K562 (cell line): ENCODE measurements around the gene ZFTA.

Source experiments
- HDGF ChIP-seq: fragments of 450-650 bp; IDR thresholded peaks from 2 replicates; pipeline ENCODE4 v1.6.1; 2016
- HIVEP1 ChIP-seq: fragments of 250-450 bp; sonication (Bioruptor Pico); IDR thresholded peaks from 2 replicates; pipeline ENCODE4 v1.4.0; 2020; ENCODE audit warnings: mild to moderate bottlenecking
- JUN ChIP-seq, 2 experiments: sonication (generic) in 1 of 2; formaldehyde crosslinking in 1 of 2; IDR thresholded peaks; 2 replicates each; pipeline versions ENCODE4 v1.6.1 to v1.8.0; 2012 to 2022; ENCODE audit warnings: borderline replicate concordance in 2 of 2, mild to moderate bottlenecking in 2 of 2, improper control_type of control experiment in 1 of 2, low read depth in 1 of 2, low read length in 1 of 2, missing genetic modification reagents in 1 of 2
- SMC3 ChIP-seq: conservative IDR thresholded peaks from 2 replicates; pipeline ENCODE4 v1.6.1; 2011; ENCODE audit warnings: low read depth, low read length, improper control_type of control experiment; ENCODE audit not compliant: insufficient read depth
- ZNF224 ChIP-seq: sonication (generic); formaldehyde crosslinking; IDR thresholded peaks from 2 replicates; pipeline ENCODE4 v1.8.0; 2022; ENCODE audit warnings: mild to moderate bottlenecking, missing genetic modification reagents
- ZNF830 ChIP-seq: fragments of 250-450 bp; sonication (Bioruptor Pico); IDR thresholded peaks from 2 replicates; pipeline ENCODE4 v1.5.0; 2021; ENCODE audit warnings: mild to moderate bottlenecking
- TF ChIP-seq, protein P1 (sequence below), 3 experiments: IDR thresholded peaks in 2 of 3; conservative IDR thresholded peaks in 1 of 3; 2 replicates each; pipeline ENCODE4 v1.5.1; 2011 to 2012; ENCODE audit warnings: low read length in 3 of 3, mild to moderate bottlenecking in 3 of 3, control low read depth in 2 of 3, improper control_type of control experiment in 1 of 3, inconsistent platforms in 1 of 3, low read depth in 1 of 3, mixed read lengths in 1 of 3, moderate library complexity in 1 of 3; ENCODE audit not compliant: insufficient read depth in 2 of 3

DNA sequence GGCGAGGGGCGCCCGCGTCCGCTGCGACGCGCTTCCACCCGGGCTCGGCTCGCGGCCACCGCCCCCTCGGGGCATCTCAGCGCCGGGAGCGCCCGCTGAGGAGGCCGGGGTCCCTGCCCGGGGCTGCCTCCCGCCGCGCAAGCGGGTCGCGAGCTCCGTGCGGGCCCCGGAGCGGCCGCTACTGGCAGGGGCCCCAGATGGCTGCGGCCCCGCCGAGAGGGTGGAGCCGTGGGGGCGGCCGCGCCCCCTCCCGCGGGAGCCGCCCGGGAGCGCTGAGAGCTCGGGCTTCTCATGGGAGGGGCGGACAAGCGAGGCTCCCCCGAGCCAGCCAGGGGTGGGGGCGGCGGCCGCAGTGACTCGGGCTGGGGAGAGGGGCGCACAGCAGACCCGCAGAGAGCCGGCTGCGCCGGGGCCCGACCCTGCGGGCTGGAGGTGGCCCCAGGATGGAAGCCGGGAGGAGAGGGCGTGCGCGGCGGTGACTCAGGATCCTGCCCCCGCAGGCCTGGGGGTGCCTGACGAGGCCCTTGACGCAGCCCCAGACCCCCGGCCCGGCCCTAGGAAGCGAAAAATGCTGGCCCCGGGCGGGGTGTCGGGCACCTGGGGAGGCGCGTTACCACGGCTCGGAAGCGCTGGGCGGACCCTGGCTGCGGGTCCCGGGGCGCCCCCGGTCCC is 603 bp upstream of the ZFTA start:
- TF ChIP-seq JUN (IDR thresholded peaks at IDR 0.05; ENCODE audit: borderline replicate concordance, low read depth, low read length) (no peak), JUN (CRISPR knock-in tag; IDR thresholded peaks at IDR 0.05; ENCODE audit: borderline replicate concordance) (no peak), HIVEP1 (no peak), ZNF830 (CRISPR knock-in tag) (no peak), SMC3 (no peak), HDGF (no peak), ZNF224 (CRISPR knock-in tag) (no peak)
- TF ChIP-seq, protein P1, sequence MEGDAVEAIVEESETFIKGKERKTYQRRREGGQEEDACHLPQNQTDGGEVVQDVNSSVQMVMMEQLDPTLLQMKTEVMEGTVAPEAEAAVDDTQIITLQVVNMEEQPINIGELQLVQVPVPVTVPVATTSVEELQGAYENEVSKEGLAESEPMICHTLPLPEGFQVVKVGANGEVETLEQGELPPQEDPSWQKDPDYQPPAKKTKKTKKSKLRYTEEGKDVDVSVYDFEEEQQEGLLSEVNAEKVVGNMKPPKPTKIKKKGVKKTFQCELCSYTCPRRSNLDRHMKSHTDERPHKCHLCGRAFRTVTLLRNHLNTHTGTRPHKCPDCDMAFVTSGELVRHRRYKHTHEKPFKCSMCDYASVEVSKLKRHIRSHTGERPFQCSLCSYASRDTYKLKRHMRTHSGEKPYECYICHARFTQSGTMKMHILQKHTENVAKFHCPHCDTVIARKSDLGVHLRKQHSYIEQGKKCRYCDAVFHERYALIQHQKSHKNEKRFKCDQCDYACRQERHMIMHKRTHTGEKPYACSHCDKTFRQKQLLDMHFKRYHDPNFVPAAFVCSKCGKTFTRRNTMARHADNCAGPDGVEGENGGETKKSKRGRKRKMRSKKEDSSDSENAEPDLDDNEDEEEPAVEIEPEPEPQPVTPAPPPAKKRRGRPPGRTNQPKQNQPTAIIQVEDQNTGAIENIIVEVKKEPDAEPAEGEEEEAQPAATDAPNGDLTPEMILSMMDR (IDR thresholded peaks at IDR 0.05 in 2 of 3, conservative IDR thresholded peaks at IDR 0.05 in 1 of 3; ENCODE audit: insufficient read depth in 2 of 3, low read depth in 1 of 3, low read length in 3 of 3): no peak
